ENCODE data around the gene SDK2. TPM values are rescaled to one million over a fixed set of nuclear protein-coding genes. Genes with fewer than 3 reads are reported as not detected.

The SDK2 gene
- total and polyA plus RNA-seq, 2 of the 8 experiments (the other 6 are each of a cell fraction or from before 2014, with no cell fraction given), result 3.9 to 4.1 TPM

GRCh38 chr17:73432624-73433190 lies 211.5 kb downstream of the SDK2 start:
- no peak overlapping the region for H3K18ac ChIP-seq (ENCODE audit: extremely low read depth, low read length)
- no peak overlapping the region for H3K27ac ChIP-seq (ENCODE audit: low read depth, low read length)
- no peak overlapping the region for H2BK120ac ChIP-seq (replicated peaks; ENCODE audit: low read depth, low read length)
- H3K36me3 ChIP-seq (ENCODE audit: control insufficient read depth in 2 of 4, insufficient read depth in 4 of 4, low read length in 3 of 4), result no peaks in the 10 kb centered on the region; a peak in 2 of 8 replicates
- H3K23me2 ChIP-seq (ENCODE audit: low read depth, low read length), result no peaks in the 10 kb centered on the region
- H2BK15ac ChIP-seq (ENCODE audit: low read length), result no peak overlapping the region
- peaks cover 0 to 6% (median 1%) of the 10 kb centered on the region in 4 experiments; a peak in 3 of 7 replicates for H3K4me1 ChIP-seq (replicated peaks in 1 of 4; ENCODE audit: control insufficient read depth in 3 of 4, insufficient read depth in 4 of 4, low read length in 3 of 4)
- H2BK20ac ChIP-seq (ENCODE audit: low read length), result no peak overlapping the region
- no peak overlapping the region for H2BK5ac ChIP-seq (ENCODE audit: low read depth, low read length)
- H3K79me1 ChIP-seq (ENCODE audit: low read depth, low read length), result no peaks in the 10 kb centered on the region
- H3K27me3 ChIP-seq (replicated peaks in 1 of 4; ENCODE audit: control insufficient read depth in 3 of 4, extremely low read depth in 1 of 4, insufficient read depth in 3 of 4, low read length in 3 of 4), result no peaks in the 10 kb centered on the region
- H3K4me2 ChIP-seq (ENCODE audit: insufficient read depth in 1 of 2, low read depth in 2 of 2, low read length in 2 of 2), result no peak overlapping the region
- no peak overlapping the region for H3K23ac ChIP-seq (ENCODE audit: insufficient read length)
- no peak overlapping the region for H3K56ac ChIP-seq (replicated peaks; ENCODE audit: insufficient read length, low read depth, low read length)
- H3K14ac ChIP-seq (ENCODE audit: insufficient read length), result no peak overlapping the region
- H4K8ac ChIP-seq (ENCODE audit: extremely low read depth, insufficient read depth, low read length), result no peak overlapping the region
- no peaks in the 10 kb centered on the region for H4K20me1 ChIP-seq (replicated peaks in 1 of 2; ENCODE audit: control insufficient read depth in 1 of 2, insufficient read depth in 2 of 2, low read length in 2 of 2)
- ChIA-PET CTCF (ENCODE audit: partially characterized antibody) (interaction anchor here (0.9 to 1.0 kb wide), 2 partner anchors 38 to 211 kb away, joined by 3 to 4 read pairs; partner anchors contain the start of gene SDK2), POLR2A (ENCODE audit: partially characterized antibody) (no interaction called here)
- no peak overlapping the region for H3K4me3 ChIP-seq (ENCODE audit: extremely low read depth in 1 of 4, insufficient read depth in 2 of 4, low read depth in 3 of 4, low read length in 4 of 4)
- H4K91ac ChIP-seq (replicated peaks; ENCODE audit: insufficient read length, low read length), result peak overlapping the region; percentile 91
- no peak overlapping the region for H4K5ac ChIP-seq (ENCODE audit: insufficient read length, low read depth, low read length)
- 89% methylated on average over 9 of the region's 9 CpGs; no CpG with 5 or more reads in 1 of the 2 experiments for WGBS, 2 experiments (ENCODE audit: extremely low coverage in 1 of 2, insufficient coverage in 1 of 2, insufficient read length in 1 of 2, insufficient replicate concordance in 2 of 2, low coverage in 1 of 2, low lambda C conversion rate in 2 of 2, missing lambda C conversion rate in 1 of 2)
- no peak overlapping the region for H3K4ac ChIP-seq (replicated peaks; ENCODE audit: insufficient read length, low read depth, low read length)
- no peak overlapping the region for H2BK12ac ChIP-seq (ENCODE audit: low read depth, low read length)
- H2AFZ ChIP-seq (ENCODE audit: low read length), result no peak overlapping the region
- no peaks in the 10 kb centered on the region for H3K9me3 ChIP-seq (ENCODE audit: insufficient read depth in 2 of 2, low read depth in 1 of 2, low read length in 1 of 2)
- FAIRE-seq (no peak), DNase-seq (ENCODE audit: low read depth in 1 of 2, low spot score in 2 of 2) (no peak)
- no peak overlapping the region; the same call in 1 of the 2 replicates for H2AK5ac ChIP-seq (ENCODE audit: low read depth, low read length)
- no peaks in the 10 kb centered on the region for H3K79me2 ChIP-seq (ENCODE audit: control insufficient read depth in 1 of 2, insufficient read depth in 2 of 2, low read length in 2 of 2)
- H3K9ac ChIP-seq (replicated peaks in 1 of 4; ENCODE audit: extremely low read depth in 1 of 4, low read depth in 3 of 4, low read length in 3 of 4), result no peak overlapping the region
- TF ChIP-seq EP300 (IDR thresholded peaks at IDR 0.05; ENCODE audit: borderline replicate concordance in 1 of 2, low read depth in 2 of 2, low read length in 2 of 2), result no peak
- TF ChIP-seq MAFK (IDR thresholded peaks at IDR 0.05; ENCODE audit: low read depth, low read length), result no peak
- no peak for TF ChIP-seq POLR2A (IDR thresholded peaks at IDR 0.05; ENCODE audit: control extremely low read depth in 1 of 2, low read depth in 2 of 2, low read length in 2 of 2)
- TF ChIP-seq NANOG (IDR thresholded peaks at IDR 0.05; ENCODE audit: insufficient read depth, low read depth, low read length, poor library complexity, severe bottlenecking), result no peak
- TF ChIP-seq SP2 (IDR thresholded peaks at IDR 0.05; ENCODE audit: low read length), result no peak
- no peak for TF ChIP-seq BCL11A (IDR thresholded peaks at IDR 0.05; ENCODE audit: low read depth in 2 of 2, low read length in 2 of 2)
- no peak for TF ChIP-seq RNF2 (IDR thresholded peaks at IDR 0.05; ENCODE audit: borderline replicate concordance, low read depth, low read length, missing control alignments, poor library complexity, severe bottlenecking)
- no peak for TF ChIP-seq KDM4A (IDR thresholded peaks at IDR 0.05; ENCODE audit: low read depth, low read length, severe bottlenecking)
- no peak for TF ChIP-seq JUN (IDR thresholded peaks at IDR 0.05; ENCODE audit: low read depth, low read length)
- no peak for TF ChIP-seq PHF8 (conservative IDR thresholded peaks at IDR 0.05; ENCODE audit: low read depth, low read length)
- no peak for TF ChIP-seq GABPA (IDR thresholded peaks at IDR 0.05; ENCODE audit: borderline replicate concordance, insufficient read depth, low read length)
- TF ChIP-seq NRF1 (IDR thresholded peaks at IDR 0.05; ENCODE audit: low read depth, low read length), result no peak
- no peak for TF ChIP-seq POU5F1 (IDR thresholded peaks at IDR 0.05; ENCODE audit: low read depth, low read length)
- TF ChIP-seq SP4 (IDR thresholded peaks at IDR 0.05; ENCODE audit: low read length), result no peak
